Spinal cord (tissue), 10 donors: Measurements from ENCODE around the gene VAMP2. TPM values are rescaled to one million over a fixed set of nuclear protein-coding genes. Genes with fewer than 3 reads are reported as not detected.

Experiments
- DNase-seq, 6 donors: peaks; one replicate each; pipeline versions ENCODE4 v3.0.0 to v3.0.0-alpha.2; 2013 to 2015; ENCODE audit warnings: low spot score in 6 of 6, low read depth in 4 of 6
- H3K27ac ChIP-seq: one replicate; pipeline ENCODE4 v1.5.1; 2013; ENCODE audit warnings: low read depth, low read length, control low read depth
- H3K27me3 ChIP-seq: one replicate; pipeline ENCODE4 v1.6.1; 2013; ENCODE audit warnings: low read length; ENCODE audit not compliant: control insufficient read depth, insufficient read depth
- H3K36me3 ChIP-seq: one replicate; pipeline ENCODE4 v1.6.1; 2013; ENCODE audit warnings: low read length; ENCODE audit not compliant: control insufficient read depth, insufficient read depth
- H3K4me1 ChIP-seq: one replicate; pipeline ENCODE4 v1.6.1; 2013; ENCODE audit warnings: low read length; ENCODE audit not compliant: control insufficient read depth, insufficient read depth
- H3K4me3 ChIP-seq: one replicate; pipeline ENCODE4 v1.5.1; 2013; ENCODE audit warnings: low read depth, low read length, control low read depth
- H3K9me3 ChIP-seq: one replicate; pipeline ENCODE4 v1.6.1; 2013; ENCODE audit warnings: low read length; ENCODE audit not compliant: control insufficient read depth, insufficient read depth
- WGBS: methylation state at CpG from one replicate; pipeline ENCODE4 v1.1.5; 2013; ENCODE audit warnings: missing lambda C conversion rate; ENCODE audit not compliant: insufficient coverage; 5-methylcytosine and 5-hydroxymethylcytosine counted together
- polyA plus RNA-seq, 2 donors: library from polyadenylated mRNA; unstranded; fragments of 120-200 nt; gene quantifications; one replicate each; pipeline ENCODE4 v1.2.1, GENCODE V29; 2013; ENCODE audit not compliant: insufficient read length in 2 of 2
- total RNA-seq, 2 donors: library from RNA; depleted of rRNA in 1 of 2; stranded (reverse); fragments of 120-200 nt in 1 of 2; fragments of >200 nt in 1 of 2; gene quantifications; one replicate each; pipeline versions ENCODE4 v1.2.3 to v1.2.4, GENCODE V29; 2013 to 2014
- donor health status: healthy.

Gene VAMP2
- total and polyA plus RNA-seq, 4 donors, result 30.2 to 414 (median 240) TPM

DNA sequence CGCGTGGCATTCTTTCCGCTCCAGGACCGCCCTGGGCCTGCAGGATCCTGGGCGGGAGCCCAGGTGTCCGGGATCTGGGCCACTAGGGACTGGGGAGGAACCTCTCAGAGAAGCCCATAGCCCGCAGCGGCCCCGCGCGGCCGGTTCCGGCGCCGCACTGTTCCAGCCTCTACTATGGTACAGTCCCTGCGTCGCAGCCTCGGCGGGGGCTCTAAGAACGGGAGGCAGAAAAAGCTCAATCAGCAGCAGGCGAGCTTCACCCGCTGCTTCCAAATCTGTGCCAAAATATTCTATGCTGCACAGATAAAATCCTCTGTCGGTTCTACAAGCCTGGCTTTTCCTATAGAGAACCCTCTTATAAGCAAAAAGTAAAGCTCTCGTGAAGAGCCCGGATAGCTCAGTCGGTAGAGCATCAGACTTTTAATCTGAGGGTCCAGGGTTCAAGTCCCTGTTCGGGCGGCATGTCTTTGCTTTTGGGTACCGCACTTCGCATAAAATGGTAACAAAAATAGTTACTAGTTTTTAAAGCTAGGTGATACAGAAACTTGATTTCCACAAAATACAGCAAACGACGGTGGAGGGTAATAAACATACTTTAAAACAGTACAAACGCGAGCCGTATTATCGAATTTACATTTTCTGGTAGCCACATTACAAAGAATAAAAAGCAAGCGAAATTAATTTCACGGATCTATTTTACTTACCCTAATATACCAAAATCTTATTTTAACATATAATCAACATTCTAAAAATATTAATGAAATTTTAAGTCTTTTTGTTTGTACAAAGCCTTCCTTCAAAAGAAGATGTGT, 43.8 kb downstream of the VAMP2 start:
- Histone ChIP-seq H3K4me1 (peaks cover 56% of the 10 kb centered on the region), H3K36me3 (no peaks in the 10 kb centered on the region), H3K27me3 (peaks cover 57% of the 10 kb centered on the region), H3K9me3 (no peaks in the 10 kb centered on the region), H3K27ac (peak overlapping the region; percentile 92), H3K4me3 (peak overlapping the region; percentile 84)
- DNase-seq, result peak in 4 of 6 donors; percentile 79 to 97 (median 89)
- 0% methylated on average over 27 of the region's 38 CpGs for WGBS

DNA sequence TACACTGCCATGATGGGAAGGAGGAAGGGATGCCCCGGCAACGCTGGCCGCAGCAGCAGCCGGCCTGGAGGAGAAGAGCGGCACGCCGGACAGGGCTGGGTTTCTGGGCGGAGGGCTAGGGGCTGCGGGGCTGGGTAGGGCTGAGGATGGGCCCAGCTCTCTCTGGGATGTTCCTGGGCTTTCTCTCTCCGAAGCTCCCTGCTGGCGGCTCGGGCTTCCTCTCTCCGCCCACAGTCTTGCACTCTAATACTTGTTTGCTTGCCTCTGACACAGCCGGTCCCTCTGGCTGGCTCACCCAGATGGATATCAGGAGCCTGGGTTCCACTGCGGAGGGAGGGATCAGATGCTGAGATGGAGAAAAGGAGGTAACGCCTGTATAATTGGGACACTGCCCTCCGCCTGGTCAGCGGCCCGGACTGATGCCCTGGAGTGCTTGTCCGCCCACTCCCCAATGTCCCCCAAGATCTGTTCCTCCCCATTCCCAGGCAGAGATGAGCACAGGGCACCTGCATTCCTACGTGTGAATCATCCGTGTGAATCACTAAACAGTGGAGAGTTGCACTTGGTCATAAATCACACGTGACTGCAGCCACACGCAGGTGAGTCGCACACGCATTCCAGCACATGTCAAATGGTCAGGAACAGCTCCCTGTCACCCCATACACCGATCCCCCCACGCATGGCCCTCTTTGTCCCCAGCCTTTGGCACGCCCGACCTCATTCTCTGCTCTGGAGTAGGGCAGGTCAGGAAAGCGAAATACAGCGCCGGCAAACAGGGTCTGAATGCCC, 44.6 kb downstream of the VAMP2 start, which contains the start of gene ALOXE3:
Gene ALOXE3 (minus strand): TSS at position 535 of the 789 bp plus-strand sequence. CDS start 524 bp downstream, at position 11.
- Histone ChIP-seq H3K27me3 (peaks cover 51% of the 10 kb centered on the region), H3K9me3 (no peaks in the 10 kb centered on the region), H3K27ac (peak within 1 kb of the TSS; percentile 92), H3K36me3 (no peaks in the 10 kb centered on the region), H3K4me1 (peaks cover 48% of the 10 kb centered on the region), H3K4me3 (peak within 1 kb of the TSS; percentile 84)
- WGBS, result under 1% methylated on average over 28 of the region's 33 CpGs
- peak in 2 of 6 donors; percentile 61 to 64 for DNase-seq

DNA sequence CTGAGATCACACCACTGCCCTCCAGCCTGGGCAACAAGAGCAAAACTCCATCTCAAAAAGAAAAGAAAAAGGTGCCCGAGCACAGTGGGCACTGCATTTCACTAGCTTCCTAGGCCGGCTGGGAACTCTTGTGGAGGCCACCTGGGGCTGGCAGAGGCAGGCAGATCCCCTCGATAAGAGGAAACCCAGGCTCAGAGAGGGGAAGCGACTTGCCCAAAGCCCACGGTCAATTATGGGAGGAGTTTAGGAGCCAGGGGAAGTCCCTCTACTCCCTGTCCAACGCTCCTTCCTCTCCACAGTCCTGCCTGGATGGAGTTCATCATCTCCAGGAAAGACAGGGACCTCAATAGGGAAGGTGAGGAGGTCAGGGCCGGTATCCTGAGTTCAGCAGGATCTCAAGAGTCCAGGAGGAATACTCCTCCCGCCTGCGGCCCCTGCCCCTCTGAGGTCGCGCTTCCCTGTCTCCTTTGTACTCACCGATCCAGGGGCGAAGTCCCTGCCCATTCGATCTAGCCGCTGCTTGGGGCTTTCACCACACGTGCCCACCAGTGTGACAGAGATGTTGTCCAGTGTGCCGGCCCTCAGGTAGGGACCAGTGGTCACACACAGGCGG, 45.3 kb downstream of the VAMP2 start:
- H3K9me3 ChIP-seq, result no peaks in the 10 kb centered on the region
- WGBS, result 7% methylated on average over 17 of the region's 18 CpGs
- peak in 1 of 6 donors; percentile 27 for DNase-seq
- H3K4me1 ChIP-seq, result peaks cover 41% of the 10 kb centered on the region
- peaks cover 49% of the 10 kb centered on the region for H3K27me3 ChIP-seq
- peak overlapping the region; percentile 84 for H3K4me3 ChIP-seq
- no peaks in the 10 kb centered on the region for H3K36me3 ChIP-seq
- H3K27ac ChIP-seq, result no peak overlapping the region

DNA sequence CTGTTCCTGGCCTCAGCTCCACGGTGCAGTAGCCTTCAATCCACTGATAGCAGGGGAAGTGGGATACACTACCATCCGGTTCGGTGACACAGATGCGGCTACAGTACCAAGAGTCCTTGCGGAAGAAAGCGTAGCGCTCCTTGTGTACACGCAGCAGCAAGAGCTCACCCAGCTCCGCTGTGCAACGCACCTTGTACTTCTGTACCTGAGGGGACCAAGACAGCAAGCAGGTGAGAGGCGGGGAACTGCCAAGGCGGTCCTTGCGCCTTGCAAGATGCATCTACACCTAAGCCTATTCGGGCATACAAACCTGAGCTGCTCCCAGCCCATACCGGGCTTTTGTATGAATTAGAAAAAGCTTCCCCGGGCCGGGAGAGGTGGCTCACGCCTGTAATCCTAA, 46.0 kb downstream of the VAMP2 start:
- H3K4me3 ChIP-seq, result no peak overlapping the region
- no peaks in the 10 kb centered on the region for H3K36me3 ChIP-seq
- H3K27me3 ChIP-seq, result peaks cover 54% of the 10 kb centered on the region
- DNase-seq, result peak in 1 of 6 donors; percentile 5
- no peak overlapping the region for H3K27ac ChIP-seq
- peaks cover 34% of the 10 kb centered on the region for H3K4me1 ChIP-seq
- no peaks in the 10 kb centered on the region for H3K9me3 ChIP-seq
- WGBS, result 71% methylated on average over 18 of the region's 18 CpGs

DNA sequence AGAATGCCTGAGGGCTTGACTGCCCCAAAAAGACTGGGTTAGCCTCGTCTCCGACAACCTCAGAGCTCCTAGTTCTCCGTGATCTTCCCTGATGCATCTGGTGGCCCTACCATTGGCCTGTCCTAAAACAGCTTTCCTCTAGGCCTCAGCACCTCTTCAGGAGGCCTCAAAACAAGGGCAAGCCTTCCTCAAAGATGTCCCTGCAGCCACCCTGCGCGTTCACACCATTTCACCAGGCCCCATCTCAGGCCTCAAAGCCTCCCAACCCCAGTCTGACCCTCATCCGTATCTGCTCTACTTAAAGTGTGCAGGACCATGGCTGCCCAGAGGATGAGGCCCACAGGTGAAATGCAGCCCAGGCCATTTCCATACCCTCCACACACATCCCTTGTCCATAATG, 51.8 kb downstream of the VAMP2 start:
- H3K4me3 ChIP-seq, result no peak overlapping the region
- no peaks in the 10 kb centered on the region for H3K36me3 ChIP-seq
- no peak overlapping the region for H3K27ac ChIP-seq
- DNase-seq, result no peak
- H3K4me1 ChIP-seq, result peaks cover 11% of the 10 kb centered on the region
- H3K9me3 ChIP-seq, result no peaks in the 10 kb centered on the region
- peaks cover 63% of the 10 kb centered on the region for H3K27me3 ChIP-seq
- 95% methylated on average over 6 of the region's 6 CpGs for WGBS

DNA sequence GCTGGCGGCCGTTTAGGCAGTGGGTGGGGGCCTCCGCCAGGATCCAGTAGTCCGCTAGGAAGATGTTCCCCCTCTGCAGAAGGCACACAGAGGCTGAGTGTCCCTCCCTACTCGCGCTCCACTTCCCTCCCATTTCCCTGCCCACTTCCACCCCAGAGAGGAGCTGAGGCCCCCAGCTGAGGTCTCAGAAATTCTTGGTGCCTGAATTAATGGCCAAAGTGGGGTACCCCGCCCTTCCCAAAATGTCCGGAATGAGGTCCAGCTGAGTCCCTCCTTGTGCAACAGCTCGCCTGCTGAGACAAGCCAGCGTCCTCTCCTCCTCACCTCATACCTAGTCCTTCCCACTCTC, 52.3 kb downstream of the VAMP2 start:
- Histone ChIP-seq H3K27me3 (peaks cover 59% of the 10 kb centered on the region), H3K9me3 (no peaks in the 10 kb centered on the region), H3K4me3 (no peak overlapping the region), H3K36me3 (no peaks in the 10 kb centered on the region), H3K4me1 (peaks cover 11% of the 10 kb centered on the region), H3K27ac (no peak overlapping the region)
- DNase-seq, result no peak
- 15% methylated on average over 10 of the region's 10 CpGs for WGBS

DNA sequence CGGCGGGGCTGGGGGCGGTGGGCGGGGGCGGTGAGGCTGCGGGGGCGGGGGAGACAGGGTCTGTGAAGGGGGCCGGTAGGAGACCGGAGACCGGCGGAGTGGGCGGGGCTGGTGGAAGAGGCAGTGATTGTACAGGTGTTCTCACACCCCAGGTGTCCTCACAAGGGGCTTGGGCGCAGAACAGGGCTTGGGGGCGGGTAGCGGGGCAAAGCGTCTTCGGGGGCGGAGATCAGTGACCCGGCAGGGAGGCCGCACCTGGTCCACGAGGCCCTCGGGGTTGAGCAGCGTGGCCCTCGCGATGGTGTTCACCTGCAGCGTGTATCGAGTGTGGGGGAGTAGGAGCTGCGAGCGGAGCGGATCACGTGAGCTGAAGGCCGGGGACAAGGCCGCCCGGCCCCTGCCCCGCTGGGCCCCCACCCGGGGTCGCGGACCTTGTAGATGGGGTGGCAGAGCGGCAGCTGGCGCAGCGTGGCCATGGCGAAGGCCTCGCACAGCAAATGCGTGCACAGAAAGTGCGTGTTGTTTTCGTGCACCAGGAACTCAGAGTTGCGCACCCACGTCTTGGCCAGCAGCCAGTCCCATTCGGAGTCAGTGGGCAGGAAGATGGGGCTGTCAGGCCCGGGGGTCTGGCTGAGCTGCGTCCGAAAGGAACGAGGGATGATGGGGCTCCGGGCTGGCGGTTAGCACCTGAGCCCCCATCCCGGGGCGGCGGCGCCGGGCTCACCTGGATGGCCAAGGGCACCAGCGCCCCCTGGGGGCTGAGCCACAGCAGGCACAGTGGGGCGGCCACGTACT, 52.9 kb downstream of the VAMP2 start:
- H3K9me3 ChIP-seq, result no peaks in the 10 kb centered on the region
- H3K4me3 ChIP-seq, result peak overlapping the region; percentile 24
- H3K4me1 ChIP-seq, result peaks cover 11% of the 10 kb centered on the region
- 5% methylated on average over 55 of the region's 63 CpGs for WGBS
- DNase-seq, result peak in 3 of 6 donors; percentile 1 to 48 (median 41)
- peaks cover 53% of the 10 kb centered on the region for H3K27me3 ChIP-seq
- no peaks in the 10 kb centered on the region for H3K36me3 ChIP-seq
- H3K27ac ChIP-seq, result no peak overlapping the region
